ACHN (cell line): ENCODE results near the gene CACNA1F.
A peak's percentile ranks its signal among the peaks of the same experiment; 100 is the strongest.
"Not testable (repeated sequence)": the region's sequence is repeated elsewhere in the genome, so short reads cannot be mapped to it uniquely, and the experiment has no call there.

Experiments
- DNase-seq: peaks from one replicate; pipeline ENCODE4 v3.0.0-alpha.2; 2015
- in situ Hi-C: cut with HindIII; loops from 2 replicates; pipeline ENCODE4 v1.10.0; 2017; ENCODE audit warnings: low sequenced_read_pairs, low pct_ligation_motif_present, low pct_unique_long_range_greater_than_20kb

Gene CACNA1F

GRCh38 chrX:49186125-49187027 lies 46.8 kb downstream of the CACNA1F start, which contains the start of gene PRICKLE3:
Gene PRICKLE3 (minus strand): TSS chrX:49186373. CDS start chrX:49186297, 76 bp downstream.
- DNase-seq, result peak; percentile 70
- in situ Hi-C loops, result no loop called here

DNA sequence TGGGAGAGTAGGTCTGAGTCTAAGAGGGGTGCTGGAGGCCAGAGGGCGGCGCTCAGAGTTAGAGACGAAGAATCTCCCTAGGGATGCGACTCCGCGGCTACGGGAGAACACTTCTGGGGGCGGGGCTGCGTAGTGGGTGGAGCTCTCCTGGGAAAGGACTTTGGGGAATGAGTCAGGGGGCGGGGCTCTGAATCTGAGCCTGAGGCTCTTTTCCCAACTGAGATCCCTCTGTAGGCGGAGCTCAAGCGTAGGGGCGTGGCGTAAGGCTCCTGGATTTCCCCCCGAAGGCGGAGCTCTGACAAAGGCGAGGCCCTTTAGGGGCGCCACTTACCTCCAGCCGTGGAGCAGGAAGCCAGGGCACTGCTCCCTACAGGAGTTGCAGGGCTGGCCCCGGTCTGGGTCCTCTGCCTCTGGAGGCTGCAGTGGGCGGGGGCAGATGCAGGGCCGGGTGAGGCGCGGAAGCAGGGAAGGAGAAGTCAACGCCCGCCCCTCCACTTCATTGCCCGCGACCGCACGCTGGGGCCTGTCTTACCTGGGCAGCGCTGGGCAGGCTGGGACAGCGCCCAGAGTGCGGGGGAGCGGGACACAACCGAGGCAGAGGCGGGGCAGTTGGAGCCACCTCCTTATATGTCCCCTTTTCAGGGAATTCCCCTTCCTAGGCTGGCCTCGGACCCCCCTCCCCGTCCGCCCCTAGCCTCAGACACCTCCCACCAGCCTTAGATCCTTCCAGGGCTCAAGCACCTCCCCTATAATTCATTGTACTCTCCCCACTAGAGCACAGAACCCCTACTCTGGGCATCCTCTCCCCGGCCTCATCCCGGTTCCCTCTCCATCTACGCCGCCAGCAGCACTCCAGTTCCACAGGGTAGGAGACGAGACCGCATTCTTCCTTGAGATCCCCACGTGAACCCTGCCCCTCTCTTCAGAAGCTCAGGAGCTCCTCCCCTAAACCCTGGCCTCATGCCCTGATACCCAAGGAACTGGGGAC lies 48.6 kb downstream of the CACNA1F start:
- peak; percentile 88 for DNase-seq
- in situ Hi-C loops, result no loop called here

DNA sequence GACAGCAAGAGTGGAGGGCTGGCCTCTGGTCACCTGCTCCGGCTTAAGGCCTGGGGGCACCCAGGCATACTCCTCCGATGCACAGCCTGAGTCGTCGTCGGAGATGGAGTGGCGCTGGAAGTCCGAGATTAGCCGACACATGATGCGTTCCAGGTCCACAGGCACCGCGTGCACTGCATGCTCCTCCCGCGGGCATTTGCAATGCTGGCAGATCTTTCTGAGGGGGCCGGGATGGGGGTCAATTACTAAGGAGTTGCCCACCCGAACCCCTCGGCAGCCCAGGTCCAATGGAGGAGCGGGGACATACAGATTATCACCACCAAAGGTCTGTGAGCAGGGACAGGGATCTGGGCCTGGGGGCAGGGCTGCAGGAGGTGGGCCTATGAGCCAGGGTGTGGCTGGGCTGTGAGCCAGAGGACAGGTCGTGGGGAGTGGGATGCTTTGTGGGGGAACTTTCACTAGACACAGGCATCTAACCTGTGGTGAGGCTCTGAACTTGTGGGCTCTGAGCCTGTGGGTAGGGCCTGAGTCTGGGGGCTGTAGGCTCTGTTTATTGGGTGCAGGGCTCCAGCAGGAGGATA lies 49.3 kb downstream of the CACNA1F start:
- DNase-seq, result no peak
- in situ Hi-C loops, result no loop called here

GRCh38 chrX:49179358-49179757 lies 53.8 kb downstream of the CACNA1F start:
- DNase-seq, result no peak
- in situ Hi-C loops, result no loop called here

DNA sequence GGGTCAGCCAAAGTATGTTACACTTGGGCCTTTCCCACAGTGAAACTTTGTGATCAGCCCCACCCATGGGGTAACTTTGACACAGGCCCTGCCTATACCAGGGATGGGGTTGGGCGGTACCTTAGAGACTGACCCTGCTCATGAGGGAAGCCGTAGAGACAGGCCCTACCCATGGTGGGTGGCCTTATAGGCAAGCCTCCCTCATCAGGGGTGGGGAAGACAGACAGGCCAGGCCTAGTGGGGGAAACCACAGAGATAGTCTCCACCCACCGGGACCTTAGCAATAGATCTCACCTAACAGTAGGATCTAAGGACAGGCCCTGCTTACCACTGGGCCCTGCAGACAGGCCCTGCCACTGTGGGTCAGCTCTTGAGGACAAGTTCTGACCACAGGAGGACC lies 54.6 kb downstream of the CACNA1F start:
- in situ Hi-C loops, result no loop called here
- no peak for DNase-seq

GRCh38 chrX:49177873-49178480 lies 55.2 kb downstream of the CACNA1F start:
- in situ Hi-C loops, result no loop called here
- DNase-seq, result no peak

GRCh38 chrX:49177338-49177833 lies 55.8 kb downstream of the CACNA1F start:
- DNase-seq, result no peak

GRCh38 chrX:49176421-49177326 lies 56.5 kb downstream of the CACNA1F start:
- DNase-seq, result no peak
- in situ Hi-C loops, result no loop called here

More at GRCh38 chrX:49177338-49177833, 55.8 kb downstream of the CACNA1F start:
- in situ Hi-C loops, result no loop called here

DNA sequence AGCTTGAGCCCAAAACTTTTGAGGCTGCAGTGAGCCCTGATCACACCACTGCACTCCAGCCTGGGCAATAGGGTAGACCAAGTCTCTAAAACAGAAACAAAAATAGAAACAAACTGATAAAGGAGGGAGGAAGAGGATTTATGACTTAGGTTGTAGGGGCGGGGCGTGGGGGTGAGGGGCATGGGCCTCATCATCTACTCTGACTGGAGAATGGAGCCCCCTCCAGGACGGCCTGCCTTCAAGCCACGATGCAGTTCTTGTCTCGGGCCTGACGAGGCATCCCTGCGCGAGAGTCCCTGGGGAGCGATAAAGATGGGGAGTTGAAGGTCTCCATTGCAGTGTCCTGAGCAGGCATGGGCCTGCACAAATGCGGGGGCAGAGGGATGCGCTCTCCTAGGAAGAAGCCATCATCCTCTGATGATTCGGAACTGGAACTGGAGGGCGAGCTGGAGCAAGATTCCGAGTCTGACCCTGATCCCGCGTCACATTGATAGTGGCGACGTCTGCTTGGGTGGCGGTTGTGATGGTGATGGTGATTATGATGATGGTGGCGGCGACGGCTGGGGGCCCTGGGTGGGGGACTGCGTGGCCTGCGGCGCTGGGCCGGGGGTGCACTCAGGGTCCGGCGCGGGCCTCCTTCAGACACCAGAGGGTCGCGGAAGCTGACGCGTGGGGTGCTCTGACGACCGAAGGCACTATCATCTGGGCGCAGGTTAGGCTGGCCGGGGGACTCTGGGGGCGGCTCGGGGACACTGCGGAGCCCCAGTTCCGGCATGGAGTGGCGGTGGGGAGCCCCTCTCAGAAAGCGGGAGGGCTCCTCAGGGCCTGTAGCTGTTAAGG lies 57.5 kb downstream of the CACNA1F start:
- in situ Hi-C loops, result no loop called here

DNA sequence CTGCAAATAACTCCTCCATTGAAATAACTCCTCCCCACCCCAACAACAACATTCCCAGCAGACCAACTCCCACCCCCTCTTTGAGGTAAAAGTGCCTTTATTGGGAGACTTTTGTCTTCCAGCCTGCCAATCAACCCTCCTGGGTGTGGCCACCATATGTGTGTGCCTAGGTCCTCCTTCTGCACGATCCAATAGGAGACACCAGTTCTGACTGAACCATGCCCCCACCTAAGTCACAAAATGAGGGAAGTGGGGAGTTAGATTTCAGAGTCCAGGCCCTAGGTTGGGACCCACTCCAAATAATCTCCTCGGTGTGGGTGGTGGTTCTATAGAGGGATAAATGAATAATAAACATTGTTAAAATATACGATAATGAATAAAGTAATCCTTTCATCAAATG lies 58.4 kb downstream of the CACNA1F start:
- in situ Hi-C loops, result no loop called here

More for the DNA sequence above, 57.5 kb downstream of the CACNA1F start:
- no peak for DNase-seq

DNA sequence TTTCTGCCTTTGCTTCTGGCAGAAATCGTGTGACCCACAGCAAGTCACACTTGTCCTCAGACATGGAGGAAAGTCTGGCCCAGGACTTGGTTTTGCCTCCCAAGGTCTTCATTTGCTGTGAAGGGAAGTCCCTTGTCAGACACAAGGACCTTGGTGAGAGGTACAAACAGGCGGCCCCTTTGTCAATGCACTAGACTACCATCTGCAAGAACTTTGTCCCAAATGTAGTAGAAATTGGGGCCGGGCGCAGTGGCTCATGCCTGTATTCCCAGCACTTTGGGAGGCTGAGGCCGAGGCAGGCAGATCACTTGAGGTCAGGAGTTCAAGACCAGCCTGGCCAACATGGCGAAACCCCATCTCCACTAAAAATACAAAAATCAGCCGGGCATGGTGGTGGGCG lies 59.6 kb downstream of the CACNA1F start:
- in situ Hi-C loops, DNase-seq: not testable (repeated sequence)

More for the DNA sequence above, 58.4 kb downstream of the CACNA1F start:
- no peak for DNase-seq

DNA sequence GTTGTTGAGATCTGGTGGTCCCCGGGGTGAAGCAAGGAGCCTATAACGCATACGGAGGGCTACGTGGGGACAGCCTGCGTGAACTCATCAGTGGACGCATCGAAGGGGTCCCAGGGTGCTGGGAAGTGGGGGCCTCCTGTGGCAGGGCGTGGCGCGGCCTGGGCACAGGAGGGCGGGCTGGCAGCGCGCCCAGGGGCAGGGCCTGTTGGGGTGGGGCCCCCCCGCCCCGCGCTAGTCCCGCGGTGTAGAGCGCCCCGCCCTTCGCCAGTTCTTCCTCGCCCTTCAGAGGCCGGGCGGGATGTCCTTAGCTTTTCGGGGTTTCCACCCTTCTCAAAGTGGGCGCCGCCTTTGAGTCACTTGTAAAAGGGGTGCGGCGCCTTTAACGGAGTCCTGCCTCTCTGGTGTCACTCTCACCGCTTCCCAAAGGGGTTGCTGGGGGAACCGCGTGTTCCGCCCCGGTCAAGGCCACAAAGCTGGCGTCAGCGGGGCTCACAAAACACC lies 60.8 kb downstream of the CACNA1F start:
- peak; percentile 51 for DNase-seq
- in situ Hi-C loops, result no loop called here

- peak; percentile 43 for DNase-seq
- in situ Hi-C loops, result no loop called here
Observed at GRCh38 chrX:49171752-49172279, 61.3 kb downstream of the CACNA1F start, which contains the start of gene PLP2. Gene PLP2 (plus strand): TSS chrX:49171898. CDS start chrX:49172001, 103 bp downstream.

- in situ Hi-C loops, result no loop called here
- DNase-seq, result no peak
Observed at GRCh38 chrX:49167740-49168108, 65.4 kb downstream of the CACNA1F start.

DNA sequence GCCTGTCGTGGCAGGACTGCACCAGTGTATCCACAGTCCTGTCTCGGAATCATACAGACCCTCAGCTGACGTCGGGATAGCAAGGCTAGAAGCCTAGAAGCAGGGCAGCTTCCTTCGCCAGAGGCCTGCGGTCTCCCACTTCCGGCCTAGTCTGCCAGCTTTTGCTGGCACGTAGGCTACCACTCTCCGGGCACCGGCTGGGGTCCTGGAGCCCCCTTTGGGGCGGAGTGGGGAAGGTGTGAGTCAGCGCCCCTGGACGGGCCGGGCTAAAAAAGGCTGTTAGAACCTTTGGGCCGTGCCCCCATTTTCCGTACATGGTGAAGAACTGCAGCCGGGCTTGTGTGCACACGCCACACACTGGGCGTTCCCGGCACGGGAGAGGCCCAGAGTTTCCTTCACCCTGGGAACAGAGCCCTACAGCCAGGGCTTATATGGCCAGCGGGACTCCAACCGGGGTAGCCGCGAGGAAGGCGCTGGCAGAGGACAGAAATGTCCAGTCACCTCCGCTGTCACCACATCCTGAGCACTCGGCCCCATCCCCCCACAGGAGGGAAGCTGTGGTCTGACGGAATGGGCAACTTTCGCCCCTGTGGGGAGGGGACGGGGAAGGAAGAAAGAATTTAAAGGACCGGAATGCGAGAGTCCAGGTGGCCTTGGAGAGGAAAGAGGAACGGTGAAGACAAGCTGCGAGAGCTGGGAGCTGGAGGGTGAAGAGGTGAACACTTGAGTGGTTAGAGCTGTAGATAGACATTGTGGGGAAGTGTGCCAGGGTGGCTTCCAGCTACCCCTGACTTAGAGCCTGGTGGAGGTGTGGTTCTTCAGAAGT lies 66.0 kb downstream of the CACNA1F start:
- in situ Hi-C loops, result no loop called here
- DNase-seq, result no peak
